Measurements from ENCODE around the gene SPSB3.

GRCh38 chr16:1760911-1761310 is 21.5 kb downstream of the SPSB3 start:
- no peak for TF ChIP-seq CTCF (conservative IDR thresholded peaks at IDR 0.05 in 1 of 2, IDR thresholded peaks at IDR 0.05 in 1 of 2; ENCODE audit: low read depth in 1 of 2, low read length in 2 of 2)
- no peak for TF ChIP-seq EZH2 (IDR thresholded peaks at IDR 0.05; ENCODE audit: low read length, missing control alignments)

All from fibroblast of lung (primary cell).